HEK293 (cell line): ENCODE data around the gene CACNA1E.

Source experiments
- CTCF ChIA-PET: fragments of 350-600 bp; formaldehyde crosslinking; extraction: SDS; loops from one replicate; lab custom pipeline; 2021; ENCODE audit warnings: antibody characterized with exemption; lab: Yijun Ruan, JAX
- POLR2A ChIA-PET: fragments of 300-600 bp; formaldehyde crosslinking; extraction: SDS; loops from one replicate; lab custom pipeline; 2020; ENCODE audit warnings: antibody characterized with exemption, inconsistent platforms; lab: Yijun Ruan, JAX
- H3K27ac ChIP-seq: fragments of 200-500 bp; sonication (Bioruptor generic); 2 replicates; pipeline ENCODE4 v1.5.1; 2014; ENCODE audit warnings: low read depth, low read length, control low read depth, inconsistent platforms; ENCODE audit errors: extremely low read depth
- H3K36me3 ChIP-seq, 2 experiments: fragments of 200-500 bp in 1 of 2; sonication (Bioruptor generic) in 1 of 2; 1 replicate in 1 of 2; 2 replicates in 1 of 2; pipeline ENCODE4 v1.5.1; 2014 to 2017; ENCODE audit warnings: inconsistent platforms in 2 of 2, low read length in 2 of 2; ENCODE audit not compliant: control insufficient read depth in 2 of 2, insufficient read depth in 1 of 2
- H3K4me1 ChIP-seq: fragments of 200-500 bp; sonication (Bioruptor generic); 2 replicates; pipeline ENCODE4 v1.5.1; 2014; ENCODE audit warnings: mild to moderate bottlenecking, low read length, inconsistent platforms; ENCODE audit not compliant: control insufficient read depth, insufficient read depth
- H3K4me3 ChIP-seq: 2 replicates; pipeline ENCODE4 v1.5.1; 2011; ENCODE audit warnings: low read depth, mild to moderate bottlenecking, control low read depth, low read length, moderate library complexity
- H3K9me3 ChIP-seq: fragments of 200-500 bp; sonication (Bioruptor generic); 2 replicates; pipeline ENCODE4 v1.5.1; 2014; ENCODE audit warnings: low read depth, low read length, inconsistent platforms; ENCODE audit not compliant: control insufficient read depth, insufficient read depth
- MYNN ChIP-seq: fragments of 450-650 bp; formaldehyde crosslinking; IDR thresholded peaks from 2 replicates; pipeline ENCODE4 v1.5.1; 2016; ENCODE audit warnings: missing biosample characterization, missing genetic modification characterization, borderline replicate concordance
- TCF7L2 ChIP-seq: IDR thresholded peaks from 2 replicates; pipeline ENCODE4 v1.6.1; 2011; ENCODE audit warnings: low read depth, mild to moderate bottlenecking, inconsistent platforms, low read length, moderate library complexity, borderline replicate concordance
- ZBTB20 ChIP-seq: fragments of 450-650 bp; formaldehyde crosslinking; IDR thresholded peaks from 2 replicates; pipeline ENCODE4 v1.5.1; 2016; ENCODE audit warnings: missing biosample characterization, missing genetic modification characterization
- ZNF140 ChIP-seq: fragments of 450-650 bp; formaldehyde crosslinking; IDR thresholded peaks from 2 replicates; pipeline ENCODE4 v1.5.1; 2016; ENCODE audit warnings: missing biosample characterization, missing genetic modification characterization
- ZNF155 ChIP-seq: fragments of 450-650 bp; formaldehyde crosslinking; IDR thresholded peaks from 2 replicates; pipeline ENCODE4 v1.5.1; 2016; ENCODE audit warnings: missing biosample characterization, missing genetic modification characterization
- ZNF341 ChIP-seq: fragments of 450-650 bp; formaldehyde crosslinking; IDR thresholded peaks from 2 replicates; pipeline ENCODE4; 2016; ENCODE audit warnings: low read depth, missing biosample characterization, missing genetic modification characterization
- ZNF350 ChIP-seq: fragments of 450-650 bp; formaldehyde crosslinking; IDR thresholded peaks from 2 replicates; pipeline ENCODE4 v1.5.0; 2017; ENCODE audit warnings: missing biosample characterization, mild to moderate bottlenecking, missing genetic modification characterization
- ZNF354C ChIP-seq: fragments of 450-650 bp; formaldehyde crosslinking; IDR thresholded peaks from 2 replicates; pipeline ENCODE4 v1.5.1; 2016; ENCODE audit warnings: missing biosample characterization, missing genetic modification characterization, low read depth, borderline replicate concordance
- ZNF48 ChIP-seq: fragments of 450-650 bp; formaldehyde crosslinking; IDR thresholded peaks from 2 replicates; pipeline ENCODE4 v1.5.1; 2016; ENCODE audit warnings: missing biosample characterization, missing genetic modification characterization
- ZNF555 ChIP-seq: fragments of 450-650 bp; formaldehyde crosslinking; conservative IDR thresholded peaks from 2 replicates; pipeline ENCODE4 v1.5.1; 2017; ENCODE audit warnings: missing biosample characterization, mild to moderate bottlenecking, missing genetic modification characterization, inconsistent platforms
- ZNF76 ChIP-seq: fragments of 450-650 bp; formaldehyde crosslinking; IDR thresholded peaks from 2 replicates; pipeline ENCODE4; 2016; ENCODE audit warnings: low read depth, missing biosample characterization, missing genetic modification characterization, borderline replicate concordance
- TF ChIP-seq, protein P1 (sequence below): IDR thresholded peaks from 2 replicates; pipeline ENCODE4 v1.6.1; 2011; ENCODE audit warnings: mild to moderate bottlenecking, low read depth, low read length, borderline replicate concordance
- TF ChIP-seq, protein P2 (sequence below): fragments of 450-650 bp; formaldehyde crosslinking; IDR thresholded peaks from 2 replicates; pipeline ENCODE4 v1.5.1; 2016; ENCODE audit warnings: missing biosample characterization, missing genetic modification characterization, borderline replicate concordance
- TF ChIP-seq, protein P3 (sequence below): fragments of 450-650 bp; formaldehyde crosslinking; IDR thresholded peaks from 2 replicates; pipeline ENCODE4; 2016; ENCODE audit warnings: missing biosample characterization, missing genetic modification characterization
- TF ChIP-seq, protein P4 (sequence below): fragments of 450-650 bp; formaldehyde crosslinking; IDR thresholded peaks from 2 replicates; pipeline ENCODE4 v1.5.1; 2017; ENCODE audit warnings: missing biosample characterization, missing genetic modification characterization
- TF ChIP-seq, protein P5 (sequence below): fragments of 450-650 bp; formaldehyde crosslinking; IDR thresholded peaks from 2 replicates; pipeline ENCODE4 v1.5.1; 2016; ENCODE audit warnings: missing biosample characterization, missing genetic modification characterization

The CACNA1E gene

DNA sequence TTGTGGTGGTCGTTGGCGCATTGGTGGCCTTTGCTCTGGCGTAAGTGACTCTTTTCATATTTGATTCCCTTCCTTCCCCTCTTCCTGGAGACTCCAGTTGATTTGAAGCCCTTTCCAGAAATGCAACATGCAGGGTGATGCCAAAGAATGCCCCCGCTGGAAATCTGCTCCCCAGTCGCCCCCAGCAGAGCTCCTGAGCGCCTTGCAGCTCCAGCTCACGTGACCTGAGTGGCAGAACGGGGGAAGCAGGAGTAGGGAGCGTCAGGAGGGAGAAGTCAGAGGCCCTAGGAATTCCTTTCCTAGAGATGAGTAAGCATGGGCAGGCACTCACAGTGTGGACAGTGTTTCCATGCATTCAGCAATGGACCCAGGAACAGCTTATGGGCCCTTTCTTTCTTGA is 255.9 kb downstream of the CACNA1E start:
- H3K36me3 ChIP-seq, result no peaks in the 10 kb centered on the region
- POLR2A ChIA-PET, result no interaction called here
- no peak overlapping the region for H3K27ac ChIP-seq
- no peak for TF ChIP-seq ZNF354C (tag by site-specific recombination)
- no peak for TF ChIP-seq MYNN (tag by site-specific recombination)
- TF ChIP-seq, protein P1, sequence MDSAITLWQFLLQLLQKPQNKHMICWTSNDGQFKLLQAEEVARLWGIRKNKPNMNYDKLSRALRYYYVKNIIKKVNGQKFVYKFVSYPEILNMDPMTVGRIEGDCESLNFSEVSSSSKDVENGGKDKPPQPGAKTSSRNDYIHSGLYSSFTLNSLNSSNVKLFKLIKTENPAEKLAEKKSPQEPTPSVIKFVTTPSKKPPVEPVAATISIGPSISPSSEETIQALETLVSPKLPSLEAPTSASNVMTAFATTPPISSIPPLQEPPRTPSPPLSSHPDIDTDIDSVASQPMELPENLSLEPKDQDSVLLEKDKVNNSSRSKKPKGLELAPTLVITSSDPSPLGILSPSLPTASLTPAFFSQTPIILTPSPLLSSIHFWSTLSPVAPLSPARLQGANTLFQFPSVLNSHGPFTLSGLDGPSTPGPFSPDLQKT, result no peak
- TF ChIP-seq ZNF48 (tag by site-specific recombination), result no peak
- TF ChIP-seq ZNF76 (tag by site-specific recombination), result no peak
- no peaks in the 10 kb centered on the region for H3K9me3 ChIP-seq
- no peaks in the 10 kb centered on the region for H3K4me1 ChIP-seq
- CTCF ChIA-PET, result interaction anchor here (0.6 kb wide), 2 partner anchors 21 to 190 kb away, joined by 3 read pairs; no protein-coding TSS in a partner anchor
- no peak overlapping the region for H3K4me3 ChIP-seq

DNA sequence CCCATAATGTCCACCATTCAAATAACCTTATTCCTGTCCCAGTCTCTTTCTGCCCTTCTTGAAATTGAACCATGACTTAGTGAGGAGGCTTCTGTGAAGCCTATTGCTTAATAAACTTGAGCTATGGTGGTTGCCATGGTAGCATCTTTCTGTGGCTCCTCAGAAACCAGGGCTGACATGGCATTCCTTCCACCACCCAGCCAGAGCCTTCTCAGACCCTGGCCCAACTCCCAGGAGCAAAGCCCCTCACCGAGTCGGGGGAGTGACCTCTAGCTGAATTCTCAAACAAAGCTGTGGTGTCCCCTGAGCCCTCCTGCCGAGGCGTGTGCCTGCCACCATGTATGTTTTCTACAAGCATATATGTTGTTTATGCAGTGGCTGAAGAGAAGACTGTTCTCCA is 259.1 kb downstream of the CACNA1E start:
- no peak overlapping the region for H3K4me3 ChIP-seq
- TF ChIP-seq ZNF555 (tag by site-specific recombination), result no peak
- no peak for TF ChIP-seq ZNF350 (tag by site-specific recombination)
- TF ChIP-seq, protein P2, sequence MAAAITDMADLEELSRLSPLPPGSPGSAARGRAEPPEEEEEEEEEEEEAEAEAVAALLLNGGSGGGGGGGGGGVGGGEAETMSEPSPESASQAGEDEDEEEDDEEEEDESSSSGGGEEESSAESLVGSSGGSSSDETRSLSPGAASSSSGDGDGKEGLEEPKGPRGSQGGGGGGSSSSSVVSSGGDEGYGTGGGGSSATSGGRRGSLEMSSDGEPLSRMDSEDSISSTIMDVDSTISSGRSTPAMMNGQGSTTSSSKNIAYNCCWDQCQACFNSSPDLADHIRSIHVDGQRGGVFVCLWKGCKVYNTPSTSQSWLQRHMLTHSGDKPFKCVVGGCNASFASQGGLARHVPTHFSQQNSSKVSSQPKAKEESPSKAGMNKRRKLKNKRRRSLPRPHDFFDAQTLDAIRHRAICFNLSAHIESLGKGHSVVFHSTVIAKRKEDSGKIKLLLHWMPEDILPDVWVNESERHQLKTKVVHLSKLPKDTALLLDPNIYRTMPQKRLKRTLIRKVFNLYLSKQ (tag by site-specific recombination), result no peak
- TF ChIP-seq, protein P3, sequence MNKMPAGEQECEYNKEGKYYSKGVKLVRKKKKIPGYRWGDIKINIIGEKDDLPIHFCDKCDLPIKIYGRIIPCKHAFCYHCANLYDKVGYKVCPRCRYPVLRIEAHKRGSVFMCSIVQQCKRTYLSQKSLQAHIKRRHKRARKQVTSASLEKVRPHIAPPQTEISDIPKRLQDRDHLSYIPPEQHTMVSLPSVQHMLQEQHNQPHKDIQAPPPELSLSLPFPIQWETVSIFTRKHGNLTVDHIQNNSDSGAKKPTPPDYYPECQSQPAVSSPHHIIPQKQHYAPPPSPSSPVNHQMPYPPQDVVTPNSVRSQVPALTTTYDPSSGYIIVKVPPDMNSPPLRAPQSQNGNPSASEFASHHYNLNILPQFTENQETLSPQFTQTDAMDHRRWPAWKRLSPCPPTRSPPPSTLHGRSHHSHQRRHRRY (tag by site-specific recombination), result no peak
- CTCF ChIA-PET, result no interaction called here
- no peak overlapping the region for H3K27ac ChIP-seq
- POLR2A ChIA-PET, result no interaction called here
- no peaks in the 10 kb centered on the region for H3K9me3 ChIP-seq
- no peaks in the 10 kb centered on the region for H3K36me3 ChIP-seq
- H3K4me1 ChIP-seq, result no peaks in the 10 kb centered on the region

DNA sequence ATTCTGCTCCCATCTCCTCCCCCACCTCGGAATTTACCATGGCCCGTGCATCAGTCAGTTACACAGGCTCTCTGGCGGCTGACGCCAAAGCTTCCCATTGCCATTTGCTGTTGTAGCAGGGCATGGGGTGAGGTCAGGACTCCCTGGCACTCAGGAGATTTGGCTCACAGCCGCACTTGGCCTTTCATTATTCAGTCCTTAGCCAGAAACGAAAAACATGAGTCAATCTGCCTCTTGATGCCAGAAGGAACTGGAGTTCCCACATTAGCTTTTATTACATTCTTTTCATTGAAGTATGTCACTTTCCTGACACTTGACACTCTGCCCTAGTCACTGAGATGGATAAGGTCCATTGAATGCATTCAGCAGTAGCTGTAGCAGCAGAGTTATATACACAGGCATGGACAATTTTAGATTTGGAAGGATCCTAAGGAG is 260.6 kb downstream of the CACNA1E start:
- ChIA-PET POLR2A (no interaction called here), CTCF (interaction anchor here (0.6 kb wide), 1 partner anchor 9 kb away, joined by 3 read pairs; no protein-coding TSS in a partner anchor)

DNA sequence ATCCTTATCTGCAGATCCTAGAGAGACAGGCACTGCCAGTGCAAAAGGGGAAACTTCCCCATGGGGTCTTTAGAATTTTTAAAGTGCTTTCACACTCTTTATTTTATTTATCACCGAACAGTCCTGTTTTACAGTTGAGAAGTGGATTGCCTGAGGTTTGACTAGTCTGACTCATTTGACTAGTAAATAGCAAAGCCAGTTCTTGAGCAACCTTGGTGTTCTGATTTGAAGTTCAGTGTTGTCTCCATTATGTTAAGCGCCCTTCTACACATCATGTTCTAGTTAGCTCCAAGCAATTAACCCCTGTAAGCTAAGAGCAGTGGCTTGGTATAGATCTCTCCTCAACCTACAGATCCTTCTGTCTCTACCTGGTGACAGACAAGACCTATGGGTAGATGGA is 262.9 kb downstream of the CACNA1E start:
- Histone ChIP-seq H3K36me3 (no peaks in the 10 kb centered on the region), H3K4me3 (no peak overlapping the region), H3K4me1 (no peaks in the 10 kb centered on the region), H3K27ac (no peak overlapping the region), H3K9me3 (no peaks in the 10 kb centered on the region)
- ChIA-PET POLR2A (no interaction called here), CTCF (no interaction called here)
- TF ChIP-seq ZBTB20 (tag by site-specific recombination), result no peak
- TF ChIP-seq, protein P4, sequence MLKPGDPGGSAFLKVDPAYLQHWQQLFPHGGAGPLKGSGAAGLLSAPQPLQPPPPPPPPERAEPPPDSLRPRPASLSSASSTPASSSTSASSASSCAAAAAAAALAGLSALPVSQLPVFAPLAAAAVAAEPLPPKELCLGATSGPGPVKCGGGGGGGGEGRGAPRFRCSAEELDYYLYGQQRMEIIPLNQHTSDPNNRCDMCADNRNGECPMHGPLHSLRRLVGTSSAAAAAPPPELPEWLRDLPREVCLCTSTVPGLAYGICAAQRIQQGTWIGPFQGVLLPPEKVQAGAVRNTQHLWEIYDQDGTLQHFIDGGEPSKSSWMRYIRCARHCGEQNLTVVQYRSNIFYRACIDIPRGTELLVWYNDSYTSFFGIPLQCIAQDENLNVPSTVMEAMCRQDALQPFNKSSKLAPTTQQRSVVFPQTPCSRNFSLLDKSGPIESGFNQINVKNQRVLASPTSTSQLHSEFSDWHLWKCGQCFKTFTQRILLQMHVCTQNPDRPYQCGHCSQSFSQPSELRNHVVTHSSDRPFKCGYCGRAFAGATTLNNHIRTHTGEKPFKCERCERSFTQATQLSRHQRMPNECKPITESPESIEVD (tag by site-specific recombination), result no peak
- no peak for TF ChIP-seq TCF7L2
- no peak for TF ChIP-seq ZNF341 (tag by site-specific recombination)
- TF ChIP-seq, protein P5, sequence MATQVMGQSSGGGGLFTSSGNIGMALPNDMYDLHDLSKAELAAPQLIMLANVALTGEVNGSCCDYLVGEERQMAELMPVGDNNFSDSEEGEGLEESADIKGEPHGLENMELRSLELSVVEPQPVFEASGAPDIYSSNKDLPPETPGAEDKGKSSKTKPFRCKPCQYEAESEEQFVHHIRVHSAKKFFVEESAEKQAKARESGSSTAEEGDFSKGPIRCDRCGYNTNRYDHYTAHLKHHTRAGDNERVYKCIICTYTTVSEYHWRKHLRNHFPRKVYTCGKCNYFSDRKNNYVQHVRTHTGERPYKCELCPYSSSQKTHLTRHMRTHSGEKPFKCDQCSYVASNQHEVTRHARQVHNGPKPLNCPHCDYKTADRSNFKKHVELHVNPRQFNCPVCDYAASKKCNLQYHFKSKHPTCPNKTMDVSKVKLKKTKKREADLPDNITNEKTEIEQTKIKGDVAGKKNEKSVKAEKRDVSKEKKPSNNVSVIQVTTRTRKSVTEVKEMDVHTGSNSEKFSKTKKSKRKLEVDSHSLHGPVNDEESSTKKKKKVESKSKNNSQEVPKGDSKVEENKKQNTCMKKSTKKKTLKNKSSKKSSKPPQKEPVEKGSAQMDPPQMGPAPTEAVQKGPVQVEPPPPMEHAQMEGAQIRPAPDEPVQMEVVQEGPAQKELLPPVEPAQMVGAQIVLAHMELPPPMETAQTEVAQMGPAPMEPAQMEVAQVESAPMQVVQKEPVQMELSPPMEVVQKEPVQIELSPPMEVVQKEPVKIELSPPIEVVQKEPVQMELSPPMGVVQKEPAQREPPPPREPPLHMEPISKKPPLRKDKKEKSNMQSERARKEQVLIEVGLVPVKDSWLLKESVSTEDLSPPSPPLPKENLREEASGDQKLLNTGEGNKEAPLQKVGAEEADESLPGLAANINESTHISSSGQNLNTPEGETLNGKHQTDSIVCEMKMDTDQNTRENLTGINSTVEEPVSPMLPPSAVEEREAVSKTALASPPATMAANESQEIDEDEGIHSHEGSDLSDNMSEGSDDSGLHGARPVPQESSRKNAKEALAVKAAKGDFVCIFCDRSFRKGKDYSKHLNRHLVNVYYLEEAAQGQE, result no peak

More for the DNA sequence above, 260.6 kb downstream of the CACNA1E start:
- H3K36me3 ChIP-seq, result no peaks in the 10 kb centered on the region
- no peaks in the 10 kb centered on the region for H3K4me1 ChIP-seq
- no peak overlapping the region for H3K27ac ChIP-seq
- H3K9me3 ChIP-seq, result no peaks in the 10 kb centered on the region
- H3K4me3 ChIP-seq, result no peak overlapping the region
- peak; percentile 53; the same call in 1 of the 2 replicates for TF ChIP-seq ZNF140 (tag by site-specific recombination)
- no peak for TF ChIP-seq ZNF155 (tag by site-specific recombination)
